Activated B cell treated with CpG ODN at 0.5 μM for 24 hours (primary cell): Measurements from ENCODE around the gene PDE3A. TPM values are rescaled to one million over a fixed set of nuclear protein-coding genes. Genes with fewer than 3 reads are reported as not detected.

Source experiments
- ATAC-seq: fragments of 200-7000 bp; cut with Tn5 transposase; one replicate; pipeline ENCODE4 v1.10.0; 2021; ENCODE audit warnings: low read depth, mild to moderate bottlenecking, moderate library complexity
- CTCF ChIA-PET: fragments of 350-600 bp; sonication (Branson Sonifier 250); formaldehyde crosslinking; loops from one replicate; lab custom pipeline; 2021; ENCODE audit warnings: antibody characterized with exemption; lab: Charles Lee
- POLR2A ChIA-PET: fragments of 350-600 bp; sonication (Branson Sonifier 250); formaldehyde crosslinking; loops from one replicate; lab custom pipeline; 2021; ENCODE audit warnings: antibody characterized with exemption; lab: Charles Lee
- DNase-seq: peaks from one replicate; pipeline ENCODE4 v3.0.0; 2022
- H3K27ac Mint-ChIP-seq: one replicate; pipeline ENCODE4 v1.8.0; 2020; ENCODE audit warnings: mixed read lengths
- H3K27me3 Mint-ChIP-seq: one replicate; pipeline ENCODE4 v1.8.0; 2021; ENCODE audit warnings: mixed read lengths
- H3K36me3 Mint-ChIP-seq: one replicate; pipeline ENCODE4 v1.8.0; 2021; ENCODE audit warnings: low read depth, mixed read lengths
- H3K4me1 Mint-ChIP-seq: one replicate; pipeline ENCODE4 v1.8.0; 2021; ENCODE audit warnings: mixed read lengths
- H3K4me3 Mint-ChIP-seq: one replicate; pipeline ENCODE4 v1.8.0; 2020; ENCODE audit warnings: mild to moderate bottlenecking, mixed read lengths
- H3K9me3 Mint-ChIP-seq: one replicate; pipeline ENCODE4 v1.8.0; 2020; ENCODE audit warnings: mixed read lengths
- intact Hi-C: fragments of 100-400 bp; cut with micrococcal nuclease; formaldehyde crosslinking; loops from one replicate; pipeline ENCODE4 v1.15.1; 2024
- total RNA-seq: library from RNA; stranded (reverse); gene quantifications from 2 replicates; pipeline ENCODE4 v1.2.3, GENCODE V29; 2022
- TF ChIP-seq, protein P1 (sequence below): fragments of 200-600 bp; IDR thresholded peaks from one replicate; pipeline ENCODE4 v1.8.0; 2022; ENCODE audit warnings: antibody characterized with exemption, mild to moderate bottlenecking

The PDE3A gene
- total RNA-seq, 1 donor from 2014 or later, result not detected

DNA sequence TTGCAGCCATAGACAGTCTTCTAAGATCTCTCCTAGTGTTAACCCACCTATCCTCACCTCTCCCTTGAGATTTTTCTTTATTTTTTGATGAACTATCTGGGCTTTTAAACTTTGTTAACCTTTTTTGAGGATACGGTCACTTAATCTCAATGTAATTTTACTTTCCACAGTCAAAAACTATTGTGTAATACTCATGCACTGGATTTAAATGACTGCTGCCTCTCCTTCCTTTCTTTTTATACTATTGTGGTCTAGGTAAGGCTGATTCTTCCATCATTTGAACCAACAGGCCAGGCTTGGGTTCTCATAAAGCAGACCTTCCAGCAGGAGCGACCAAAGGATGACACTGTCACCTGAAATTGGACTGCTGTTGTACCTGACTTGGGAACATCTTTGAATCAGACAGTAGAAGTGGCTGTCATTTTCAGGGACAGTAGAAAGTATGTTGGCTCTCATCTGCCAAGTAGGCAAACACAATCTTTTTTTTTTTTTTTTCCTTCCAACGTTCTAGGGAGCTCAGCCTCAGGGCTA, 689 bp upstream of the PDE3A start:
- ChIA-PET POLR2A (no interaction called here), CTCF (no interaction called here)
- no peak for ATAC-seq
- peaks cover 32% of the 10 kb centered on the region for H3K27me3 Mint-ChIP-seq
- H3K27ac Mint-ChIP-seq, result no peak overlapping the region
- no peak overlapping the region for H3K4me3 Mint-ChIP-seq
- no peak for DNase-seq
- intact Hi-C loops, result no loop called here
- peaks cover 3% of the 10 kb centered on the region for H3K4me1 Mint-ChIP-seq
- H3K36me3 Mint-ChIP-seq, result no peaks in the 10 kb centered on the region
- TF ChIP-seq, protein P1, sequence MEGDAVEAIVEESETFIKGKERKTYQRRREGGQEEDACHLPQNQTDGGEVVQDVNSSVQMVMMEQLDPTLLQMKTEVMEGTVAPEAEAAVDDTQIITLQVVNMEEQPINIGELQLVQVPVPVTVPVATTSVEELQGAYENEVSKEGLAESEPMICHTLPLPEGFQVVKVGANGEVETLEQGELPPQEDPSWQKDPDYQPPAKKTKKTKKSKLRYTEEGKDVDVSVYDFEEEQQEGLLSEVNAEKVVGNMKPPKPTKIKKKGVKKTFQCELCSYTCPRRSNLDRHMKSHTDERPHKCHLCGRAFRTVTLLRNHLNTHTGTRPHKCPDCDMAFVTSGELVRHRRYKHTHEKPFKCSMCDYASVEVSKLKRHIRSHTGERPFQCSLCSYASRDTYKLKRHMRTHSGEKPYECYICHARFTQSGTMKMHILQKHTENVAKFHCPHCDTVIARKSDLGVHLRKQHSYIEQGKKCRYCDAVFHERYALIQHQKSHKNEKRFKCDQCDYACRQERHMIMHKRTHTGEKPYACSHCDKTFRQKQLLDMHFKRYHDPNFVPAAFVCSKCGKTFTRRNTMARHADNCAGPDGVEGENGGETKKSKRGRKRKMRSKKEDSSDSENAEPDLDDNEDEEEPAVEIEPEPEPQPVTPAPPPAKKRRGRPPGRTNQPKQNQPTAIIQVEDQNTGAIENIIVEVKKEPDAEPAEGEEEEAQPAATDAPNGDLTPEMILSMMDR, result no peak
- H3K9me3 Mint-ChIP-seq, result no peaks in the 10 kb centered on the region

DNA sequence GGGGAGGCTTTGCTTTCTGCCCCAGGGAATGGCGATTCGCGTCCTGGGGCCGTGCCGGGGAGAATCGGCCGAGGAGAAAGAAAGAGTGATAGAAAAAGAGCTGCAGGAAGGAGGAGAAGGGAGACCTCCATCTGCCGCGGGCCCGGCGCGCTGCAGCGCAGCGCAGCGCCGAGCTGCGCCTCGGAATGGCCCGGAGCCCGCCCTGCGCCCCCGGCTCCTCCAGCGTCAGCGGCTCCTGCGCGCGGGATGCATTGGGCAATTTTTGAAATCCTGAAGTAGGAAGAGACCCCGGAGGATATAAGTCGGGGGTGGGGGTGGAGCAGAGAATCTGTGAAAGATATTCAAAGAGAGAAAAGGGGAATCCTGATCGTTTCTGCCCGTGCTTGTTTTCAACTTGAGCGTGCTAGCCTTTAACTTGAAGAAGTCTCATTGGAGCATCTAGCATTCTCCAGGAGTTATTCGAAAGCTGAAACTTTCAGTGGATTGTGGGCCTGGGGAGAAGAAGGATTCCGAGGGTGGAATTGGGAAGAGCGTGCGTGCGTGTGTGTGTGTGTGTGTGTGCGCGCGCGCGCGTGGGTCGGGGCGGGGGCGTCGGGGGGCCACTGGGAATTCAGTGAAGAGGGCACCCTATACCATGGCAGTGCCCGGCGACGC, 441 bp downstream of the PDE3A start:
- Mint-ChIP-seq H3K27ac (no peak overlapping the region), H3K27me3 (peaks cover 32% of the 10 kb centered on the region), H3K9me3 (no peaks in the 10 kb centered on the region), H3K36me3 (no peaks in the 10 kb centered on the region), H3K4me1 (peaks cover 3% of the 10 kb centered on the region), H3K4me3 (no peak overlapping the region)
- TF ChIP-seq, protein P1, result no peak
- intact Hi-C loops, result no loop called here
- DNase-seq (no peak), ATAC-seq (no peak)
- ChIA-PET POLR2A (no interaction called here), CTCF (no interaction called here)

DNA sequence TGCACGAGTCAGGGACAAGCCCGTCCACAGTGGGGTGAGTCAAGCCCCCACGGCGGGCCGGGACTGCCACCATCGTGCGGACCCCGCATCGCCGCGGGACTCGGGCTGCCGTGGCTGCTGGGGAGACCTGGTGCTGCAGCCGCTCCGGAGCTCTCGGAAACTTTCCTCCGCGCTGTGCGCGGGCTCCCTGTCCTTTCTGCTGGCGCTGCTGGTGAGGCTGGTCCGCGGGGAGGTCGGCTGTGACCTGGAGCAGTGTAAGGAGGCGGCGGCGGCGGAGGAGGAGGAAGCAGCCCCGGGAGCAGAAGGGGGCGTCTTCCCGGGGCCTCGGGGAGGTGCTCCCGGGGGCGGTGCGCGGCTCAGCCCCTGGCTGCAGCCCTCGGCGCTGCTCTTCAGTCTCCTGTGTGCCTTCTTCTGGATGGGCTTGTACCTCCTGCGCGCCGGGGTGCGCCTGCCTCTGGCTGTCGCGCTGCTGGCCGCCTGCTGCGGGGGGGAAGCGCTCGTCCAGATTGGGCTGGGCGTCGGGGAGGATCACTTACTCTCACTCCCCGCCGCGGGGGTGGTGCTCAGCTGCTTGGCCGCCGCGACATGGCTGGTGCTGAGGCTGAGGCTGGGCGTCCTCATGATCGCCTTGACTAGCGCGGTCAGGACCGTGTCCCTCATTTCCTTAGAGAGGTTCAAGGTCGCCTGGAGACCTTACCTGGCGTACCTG, 1.1 kb downstream of the PDE3A start:
- no peak for DNase-seq
- intact Hi-C loops, result no loop called here
- H3K4me3 Mint-ChIP-seq, result no peak overlapping the region
- ChIA-PET CTCF (no interaction called here), POLR2A (no interaction called here)
- ATAC-seq, result no peak
- H3K9me3 Mint-ChIP-seq, result no peaks in the 10 kb centered on the region
- H3K27ac Mint-ChIP-seq, result no peak overlapping the region
- H3K4me1 Mint-ChIP-seq, result peaks cover 3% of the 10 kb centered on the region
- no peaks in the 10 kb centered on the region for H3K36me3 Mint-ChIP-seq
- peaks cover 32% of the 10 kb centered on the region for H3K27me3 Mint-ChIP-seq
- TF ChIP-seq, protein P1, result no peak

DNA sequence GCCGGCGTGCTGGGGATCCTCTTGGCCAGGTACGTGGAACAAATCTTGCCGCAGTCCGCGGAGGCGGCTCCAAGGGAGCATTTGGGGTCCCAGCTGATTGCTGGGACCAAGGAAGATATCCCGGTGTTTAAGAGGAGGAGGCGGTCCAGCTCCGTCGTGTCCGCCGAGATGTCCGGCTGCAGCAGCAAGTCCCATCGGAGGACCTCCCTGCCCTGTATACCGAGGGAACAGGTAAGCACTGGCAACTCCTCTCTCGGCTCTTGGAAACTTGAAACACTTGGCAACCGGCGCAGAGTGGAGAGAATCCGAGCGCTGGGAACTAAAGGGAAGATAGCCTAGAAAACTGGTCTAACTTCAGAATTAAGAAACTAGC, 1.7 kb downstream of the PDE3A start:
- intact Hi-C loops, result no loop called here
- H3K4me3 Mint-ChIP-seq, result no peak overlapping the region
- no peak overlapping the region for H3K27ac Mint-ChIP-seq
- no peaks in the 10 kb centered on the region for H3K36me3 Mint-ChIP-seq
- POLR2A ChIA-PET, result no interaction called here
- H3K27me3 Mint-ChIP-seq, result peaks cover 32% of the 10 kb centered on the region
- H3K4me1 Mint-ChIP-seq, result peaks cover 3% of the 10 kb centered on the region
- TF ChIP-seq, protein P1, result no peak
- H3K9me3 Mint-ChIP-seq, result no peaks in the 10 kb centered on the region
- DNase-seq (no peak), ATAC-seq (no peak)
- CTCF ChIA-PET, result no interaction called here

DNA sequence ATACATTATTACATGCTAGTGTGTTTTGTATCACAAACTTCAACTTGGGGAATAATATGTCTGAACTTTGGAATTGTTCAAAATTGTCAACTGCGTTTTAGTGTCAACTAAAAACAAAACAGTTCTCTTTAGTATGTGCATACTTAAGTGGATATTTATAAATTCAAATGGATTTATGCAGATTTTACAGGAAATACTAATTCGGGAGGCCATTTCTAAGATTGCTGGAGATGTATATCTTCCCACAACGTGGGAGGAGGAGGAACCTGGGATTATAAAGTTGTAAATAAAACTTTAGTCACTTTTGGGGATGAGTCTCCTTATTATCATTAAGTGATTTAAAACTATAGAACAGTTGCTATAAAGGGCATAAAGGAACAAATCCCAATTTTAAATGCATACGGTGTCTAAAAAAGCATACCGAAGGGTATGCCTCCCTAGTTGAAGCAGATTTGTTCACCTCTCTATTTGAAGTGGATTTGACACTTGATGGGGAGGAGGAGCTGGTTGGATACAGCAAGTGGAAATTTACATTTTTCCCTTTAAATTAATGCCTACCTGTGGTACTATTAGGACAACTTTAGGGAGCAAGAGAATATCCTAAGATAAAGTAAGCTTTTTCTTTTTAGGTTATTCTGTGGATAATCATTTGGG, 2.7 kb downstream of the PDE3A start:
- intact Hi-C loops, result no loop called here

More for the DNA sequence above, 2.7 kb downstream of the PDE3A start:
- Mint-ChIP-seq H3K9me3 (no peaks in the 10 kb centered on the region), H3K4me3 (no peak overlapping the region), H3K4me1 (peaks cover 3% of the 10 kb centered on the region), H3K36me3 (no peaks in the 10 kb centered on the region), H3K27me3 (peaks cover 32% of the 10 kb centered on the region), H3K27ac (no peak overlapping the region)
- ChIA-PET CTCF (no interaction called here), POLR2A (no interaction called here)
- TF ChIP-seq, protein P1, result no peak
- DNase-seq, result no peak
- no peak for ATAC-seq
